GM12878 (cell line): ENCODE data around the gene MAZ. TPM values are rescaled to one million over a fixed set of nuclear protein-coding genes. Genes with fewer than 3 reads are reported as not detected.
"Not testable (repeated sequence)": the region's sequence is repeated elsewhere in the genome, so short reads cannot be mapped to it uniquely, and the experiment has no call there.

Source experiments
- ATAC-seq: fragments of 200-7000 bp; cut with Tn5 transposase; 3 replicates; pipeline ENCODE4 v1.9.1; 2020; ENCODE audit warnings: mild to moderate bottlenecking, moderate library complexity
- BruUV-seq: library from RNA; stranded (reverse); fragments of 400-500 nt; replicated peaks from 2 replicates; lab custom pipeline; 2021; lab: Mats Ljungman, UMichigan
- CTCF ChIA-PET: fragments of 300-600 bp; sonication (Branson Sonifier 250); formaldehyde crosslinking; extraction: SDS; loops from one replicate; lab custom pipeline; 2021; ENCODE audit warnings: inconsistent platforms; lab: Yijun Ruan, JAX
- POLR2A ChIA-PET: fragments of 350-600 bp; formaldehyde crosslinking; extraction: SDS; loops from one replicate; lab custom pipeline; 2021; ENCODE audit warnings: inconsistent platforms; lab: Charles Lee
- RAD21 ChIA-PET: fragments of 300-600 bp; sonication (Branson Sonifier 250); formaldehyde crosslinking; loops from one replicate; lab custom pipeline; 2023; ENCODE audit warnings: antibody characterized with exemption; ENCODE audit not compliant: unreplicated experiment; lab: Charles Lee
- SMC1A ChIA-PET: fragments of 300-600 bp; sonication (Branson Sonifier 250); formaldehyde crosslinking; loops from one replicate; lab custom pipeline; 2023; ENCODE audit not compliant: unreplicated experiment, uncharacterized antibody; lab: Charles Lee
- DNase-seq: peaks from one replicate; pipeline ENCODE4 v3.0.0-alpha.2; 2011; ENCODE audit warnings: low read depth, low spot score
- FAIRE-seq: peaks from 3 replicates; lab custom pipeline; 2011; peaks lifted over from hg19 to GRCh38; lab: Jason Lieb, UNC
- H2AFZ ChIP-seq: 2 replicates; pipeline ENCODE4 v1.6.0; 2011; ENCODE audit warnings: low read depth, low read length, control low read depth; ENCODE audit not compliant: control insufficient read depth
- H3K27ac ChIP-seq: 2 replicates; pipeline ENCODE4 v1.5.1; 2011; ENCODE audit warnings: control low read depth; ENCODE audit not compliant: control insufficient read depth, insufficient read depth
- H3K27me3 ChIP-seq, 2 experiments: replicated peaks in 1 of 2; 2 replicates each; pipeline versions ENCODE4 v1.6.0 to v1.6.1; 2011; ENCODE audit warnings: low read length in 1 of 2; ENCODE audit not compliant: control insufficient read depth in 2 of 2, insufficient read depth in 2 of 2
- H3K36me3 ChIP-seq, 2 experiments: 2 replicates each; pipeline ENCODE4 v1.5.1; 2011; ENCODE audit warnings: low read length in 1 of 2; ENCODE audit not compliant: control insufficient read depth in 2 of 2, insufficient read depth in 2 of 2
- H3K4me1 ChIP-seq: 2 replicates; pipeline ENCODE4 v1.6.1; 2011; ENCODE audit warnings: mild to moderate bottlenecking, low read length, moderate library complexity, mixed read lengths; ENCODE audit not compliant: control insufficient read depth, insufficient read depth
- H3K4me2 ChIP-seq: 2 replicates; pipeline ENCODE4 v1.6.0; 2011; ENCODE audit warnings: control low read depth; ENCODE audit not compliant: control insufficient read depth, insufficient read depth
- H3K4me3 ChIP-seq: fragments of 200-600 bp; sonication (generic); 2 replicates; pipeline ENCODE4 v1.5.1; 2016
- H3K79me2 ChIP-seq: 2 replicates; pipeline ENCODE4 v1.6.0; 2011; ENCODE audit warnings: low read length; ENCODE audit not compliant: control insufficient read depth, insufficient read depth
- H3K9ac ChIP-seq: 2 replicates; pipeline ENCODE4 v1.8.0; 2011; ENCODE audit warnings: low read length, control low read depth, mixed read lengths; ENCODE audit not compliant: control insufficient read depth, insufficient read depth
- H3K9me3 ChIP-seq: replicated peaks from 3 replicates; pipeline ENCODE4 v1.5.1; 2011; ENCODE audit warnings: mild to moderate bottlenecking, low read length; ENCODE audit not compliant: control insufficient read depth, insufficient read depth
- H4K20me1 ChIP-seq: 2 replicates; pipeline ENCODE4 v1.6.0; 2011; ENCODE audit not compliant: control insufficient read depth, insufficient read depth
- BMI1 ChIP-seq: fragments of 450-650 bp; IDR thresholded peaks from 2 replicates; pipeline ENCODE4 v1.6.1; 2016; ENCODE audit warnings: mild to moderate bottlenecking, moderate library complexity, borderline replicate concordance
- POLR2AphosphoS5 ChIP-seq: IDR thresholded peaks from 2 replicates; pipeline ENCODE4 v1.6.1; 2011; ENCODE audit warnings: mild to moderate bottlenecking, low read length, inconsistent platforms
- ZNF622 ChIP-seq: fragments of 450-650 bp; IDR thresholded peaks from 2 replicates; pipeline ENCODE4 v1.6.1; 2017; ENCODE audit warnings: mild to moderate bottlenecking, inconsistent platforms
- WGBS: methylation state at CpG from one replicate; pipeline ENCODE4 v1.1.6; 2016; ENCODE audit warnings: low lambda C conversion rate; ENCODE audit not compliant: insufficient replicate concordance, insufficient coverage; ENCODE audit errors: missing lambda C conversion rate; 5-methylcytosine and 5-hydroxymethylcytosine counted together
- in situ Hi-C: fragments of 300-500 bp; cut with MboI; formaldehyde crosslinking; loops from 9 replicates; pipeline ENCODE4 v1.14.3; 2018; ENCODE audit warnings: mixed read lengths
- intact Hi-C: fragments of 100-400 bp; cut with micrococcal nuclease; formaldehyde crosslinking; loops from one replicate; pipeline ENCODE4 v1.14.2; 2022; ENCODE audit not compliant: unreplicated experiment
- polyA plus RNA-seq, 11 experiments: library from polyadenylated mRNA; depleted of rRNA in 4 of 11; unstranded in 6 of 11; stranded (reverse) in 5 of 11; fragments of >200 nt; fragmentation: Nextera tagmentation in 4 of 11; fragmentation: Illumina TruSeq in 1 of 11; extraction: Ambion mirVana in 4 of 11; extraction: Trizol in 1 of 11; gene quantifications; 1 replicate in 1 of 11; 2 replicates in 10 of 11; pipeline versions ENCODE4 v1.2.1 to v1.2.3, GENCODE V29; 2011 to 2016; ENCODE audit warnings: inconsistent platforms in 2 of 11, missing spikeins in 2 of 11, low read depth in 1 of 11
- total RNA-seq, 4 experiments: library from RNA; depleted of rRNA in 3 of 4; stranded (reverse); fragments of >200 nt in 3 of 4; fragmentation: Illumina TruSeq in 1 of 4; extraction: Trizol in 1 of 4; gene quantifications; 2 replicates each; pipeline versions ENCODE4 v1.2.1 to v1.2.3, GENCODE V29; 2013 to 2021
- TF ChIP-seq, protein P1 (sequence below): fragments of 450-650 bp; formaldehyde crosslinking; IDR thresholded peaks from 2 replicates; pipeline ENCODE4 v1.4.0; 2022; ENCODE audit warnings: mild to moderate bottlenecking, moderate library complexity
- TF ChIP-seq, protein P2 (sequence below): IDR thresholded peaks from 2 replicates; pipeline ENCODE4 v1.6.1; 2012; ENCODE audit warnings: low read depth, low read length, improper control_type of control experiment

The MAZ gene
- total and polyA plus RNA-seq, 10 of the 15 experiments (the other 5 are each of a cell fraction or from before 2014, with no cell fraction given), result 23.9 to 309 (median 116) TPM

DNA sequence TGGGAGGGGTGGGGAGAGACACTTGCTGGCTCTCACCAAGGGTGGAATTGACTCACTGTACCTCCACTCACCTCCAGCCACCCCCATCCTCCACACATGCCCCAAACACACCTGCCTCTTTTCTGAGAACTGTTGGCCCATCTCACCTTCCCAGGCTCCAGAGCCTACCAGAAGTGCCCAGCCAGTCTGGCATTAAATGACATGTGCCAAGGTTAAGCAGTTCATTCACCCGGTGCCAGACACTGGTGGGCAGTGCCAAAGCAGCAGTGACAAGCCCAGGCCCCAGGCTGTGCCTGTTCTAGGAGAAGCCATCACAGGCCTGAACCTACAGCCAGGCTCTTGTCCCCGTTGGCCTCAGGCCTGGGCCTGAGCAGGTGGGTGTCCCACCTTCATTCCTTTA, 25.2 kb downstream of the MAZ start (continued):
- TF ChIP-seq POLR2AphosphoS5 (no peak), ZNF622 (no peak), BMI1 (no peak)
- TF ChIP-seq, protein P1, sequence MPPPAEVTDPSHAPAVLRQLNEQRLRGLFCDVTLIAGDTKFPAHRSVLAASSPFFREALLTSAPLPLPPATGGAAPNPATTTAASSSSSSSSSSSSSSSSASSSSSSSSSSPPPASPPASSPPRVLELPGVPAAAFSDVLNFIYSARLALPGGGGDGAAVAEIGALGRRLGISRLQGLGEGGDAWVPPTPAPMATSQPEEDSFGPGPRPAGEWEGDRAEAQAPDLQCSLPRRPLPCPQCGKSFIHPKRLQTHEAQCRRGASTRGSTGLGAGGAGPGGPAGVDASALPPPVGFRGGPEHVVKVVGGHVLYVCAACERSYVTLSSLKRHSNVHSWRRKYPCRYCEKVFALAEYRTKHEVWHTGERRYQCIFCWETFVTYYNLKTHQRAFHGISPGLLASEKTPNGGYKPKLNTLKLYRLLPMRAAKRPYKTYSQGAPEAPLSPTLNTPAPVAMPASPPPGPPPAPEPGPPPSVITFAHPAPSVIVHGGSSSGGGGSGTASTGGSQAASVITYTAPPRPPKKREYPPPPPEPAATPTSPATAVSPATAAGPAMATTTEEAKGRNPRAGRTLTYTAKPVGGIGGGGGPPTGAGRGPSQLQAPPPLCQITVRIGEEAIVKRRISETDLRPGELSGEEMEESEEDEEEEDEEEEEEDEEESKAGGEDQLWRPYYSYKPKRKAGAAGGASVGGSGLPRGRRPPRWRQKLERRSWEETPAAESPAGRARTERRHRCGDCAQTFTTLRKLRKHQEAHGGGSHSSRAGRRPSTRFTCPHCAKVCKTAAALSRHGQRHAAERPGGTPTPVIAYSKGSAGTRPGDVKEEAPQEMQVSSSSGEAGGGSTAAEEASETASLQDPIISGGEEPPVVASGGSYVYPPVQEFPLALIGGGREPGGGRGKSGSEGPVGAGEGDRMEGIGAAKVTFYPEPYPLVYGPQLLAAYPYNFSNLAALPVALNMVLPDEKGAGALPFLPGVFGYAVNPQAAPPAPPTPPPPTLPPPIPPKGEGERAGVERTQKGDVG (CRISPR knock-in tag), result no peak
- TF ChIP-seq, protein P2, sequence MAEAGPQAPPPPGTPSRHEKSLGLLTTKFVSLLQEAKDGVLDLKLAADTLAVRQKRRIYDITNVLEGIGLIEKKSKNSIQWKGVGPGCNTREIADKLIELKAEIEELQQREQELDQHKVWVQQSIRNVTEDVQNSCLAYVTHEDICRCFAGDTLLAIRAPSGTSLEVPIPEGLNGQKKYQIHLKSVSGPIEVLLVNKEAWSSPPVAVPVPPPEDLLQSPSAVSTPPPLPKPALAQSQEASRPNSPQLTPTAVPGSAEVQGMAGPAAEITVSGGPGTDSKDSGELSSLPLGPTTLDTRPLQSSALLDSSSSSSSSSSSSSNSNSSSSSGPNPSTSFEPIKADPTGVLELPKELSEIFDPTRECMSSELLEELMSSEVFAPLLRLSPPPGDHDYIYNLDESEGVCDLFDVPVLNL, result no peak
- TF ChIP-seq, all 136 proteins: peak for 0

DNA sequence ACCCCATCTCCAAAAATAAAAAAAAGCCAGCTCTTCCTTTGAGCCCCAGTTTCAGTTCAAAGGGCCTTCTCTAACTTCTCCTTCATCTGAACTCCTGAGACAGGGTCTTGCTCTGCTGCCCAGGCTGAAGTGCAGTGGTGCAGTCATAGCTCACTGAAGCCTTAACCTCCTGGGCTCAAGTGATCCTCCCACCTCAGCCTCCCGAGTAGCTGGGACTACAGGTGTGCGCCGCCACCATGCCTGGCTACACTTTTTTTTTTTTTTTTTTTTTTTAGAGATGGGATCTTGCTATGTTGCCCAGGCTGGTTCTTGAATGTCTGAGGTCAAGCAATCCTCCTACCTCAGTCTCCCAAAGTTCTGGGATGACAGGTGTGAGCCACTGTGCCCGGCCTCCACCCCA, 26.9 kb downstream of the MAZ start:
- RAD21 ChIA-PET, H3K27ac ChIP-seq, H3K79me2 ChIP-seq, H3K9me3 ChIP-seq, FAIRE-seq, H2AFZ ChIP-seq, BruUV-seq, in situ Hi-C loops, H3K9ac ChIP-seq, DNase-seq, ATAC-seq, SMC1A ChIA-PET, H3K27me3 ChIP-seq, H3K4me1 ChIP-seq, intact Hi-C loops, H3K4me3 ChIP-seq, H4K20me1 ChIP-seq, H3K4me2 ChIP-seq: not testable (repeated sequence)
- ChIA-PET CTCF (interaction anchor here (0.6 to 1.6 kb wide), 5 partner anchors 15 to 128 kb away, joined by 3 to 7 read pairs (median 3); partner anchors contain the start of gene PAGR1), POLR2A (interaction anchor here (1.0 kb wide), 1 partner anchor 16 kb away, joined by 3 read pairs; no protein-coding TSS in a partner anchor)
- WGBS, result 85% methylated on average over 4 of the region's 4 CpGs
- peaks cover 11 to 15% of the 10 kb centered on the region in 2 experiments; a peak in 3 of 4 replicates for H3K36me3 ChIP-seq
